ENCODE data around the gene MOB1B.
"Not testable (repeated sequence)": the region's sequence is repeated elsewhere in the genome, so short reads cannot be mapped to it uniquely, and the experiment has no call there.

MOB1B gene

GRCh38 chr4:70901984-70902576 lies at the start of gene MOB1B:
Gene MOB1B (plus strand): TSS chr4:70902369. CDS start chr4:70902537, 168 bp downstream.
- DNase-seq: peak; percentile 22 to 86 (median 73)

GRCh38 chr4:70855464-70855863 lies 46.7 kb upstream of the MOB1B start:
- DNase-seq: no peak

GRCh38 chr4:70858454-70858853 lies 43.7 kb upstream of the MOB1B start:
- DNase-seq: no peak

GRCh38 chr4:70859066-70859465 lies 43.1 kb upstream of the MOB1B start:
- no peak for DNase-seq

- DNase-seq: no peak
Measured at GRCh38 chr4:70863099-70863790, 38.9 kb upstream of the MOB1B start.

GRCh38 chr4:70868778-70869177 lies 33.4 kb upstream of the MOB1B start:
- DNase-seq: no peak

GRCh38 chr4:70873216-70873615 lies 29.0 kb upstream of the MOB1B start:
- no peak for DNase-seq

- no peak for DNase-seq
Measured at GRCh38 chr4:70874268-70875156, 27.7 kb upstream of the MOB1B start.

- no peak for DNase-seq
Measured at GRCh38 chr4:70877556-70877955, 24.6 kb upstream of the MOB1B start.

- no peak for DNase-seq
Measured at GRCh38 chr4:70880739-70881138, 21.4 kb upstream of the MOB1B start.

- no peak for DNase-seq
Measured at GRCh38 chr4:70885174-70885573, 17.0 kb upstream of the MOB1B start.

GRCh38 chr4:70892086-70892769 lies 9.9 kb upstream of the MOB1B start:
- DNase-seq: peak in 1 of 14 donors; percentile 26

GRCh38 chr4:70893790-70894189 lies 8.4 kb upstream of the MOB1B start:
- no peak for DNase-seq

- peak in 1 of 14 donors; percentile 10 for DNase-seq
Measured at GRCh38 chr4:70895405-70895804, 6.8 kb upstream of the MOB1B start.

- peak in 1 of 14 donors; percentile 7 for DNase-seq
Measured at GRCh38 chr4:70895811-70896491, 6.2 kb upstream of the MOB1B start.

GRCh38 chr4:70898581-70898980 lies 3.6 kb upstream of the MOB1B start:
- not testable (repeated sequence) for DNase-seq

GRCh38 chr4:70901607-70901983 lies 574 bp upstream of the MOB1B start:
- DNase-seq: no peak

- DNase-seq: peak in 10 of 14 donors; percentile 26 to 73 (median 62)
Measured at GRCh38 chr4:70902577-70903290, 565 bp downstream of the MOB1B start.

GRCh38 chr4:70903291-70903603 lies 1.1 kb downstream of the MOB1B start:
- peak in 1 of 14 donors; percentile 44 for DNase-seq

- DNase-seq: no peak
Measured at GRCh38 chr4:70908993-70909556, 6.9 kb downstream of the MOB1B start.

- no peak for DNase-seq
Measured at GRCh38 chr4:70914000-70914399, 11.8 kb downstream of the MOB1B start.

Data from C1 segment of cervical spinal cord (tissue), 14 donors.